GM04503 (cell line): ENCODE measurements around the gene SNX18.
"Not testable (repeated sequence)": the region's sequence is repeated elsewhere in the genome, so short reads cannot be mapped to it uniquely, and the experiment has no call there.

ENCODE experiments used
- DNase-seq: peaks from one replicate; pipeline ENCODE4 v3.0.0-alpha.2; 2012; ENCODE audit warnings: low read depth

The SNX18 gene

GRCh38 chr5:54520438-54520846, 2.9 kb downstream of the SNX18 start:
- no peak for DNase-seq

DNA sequence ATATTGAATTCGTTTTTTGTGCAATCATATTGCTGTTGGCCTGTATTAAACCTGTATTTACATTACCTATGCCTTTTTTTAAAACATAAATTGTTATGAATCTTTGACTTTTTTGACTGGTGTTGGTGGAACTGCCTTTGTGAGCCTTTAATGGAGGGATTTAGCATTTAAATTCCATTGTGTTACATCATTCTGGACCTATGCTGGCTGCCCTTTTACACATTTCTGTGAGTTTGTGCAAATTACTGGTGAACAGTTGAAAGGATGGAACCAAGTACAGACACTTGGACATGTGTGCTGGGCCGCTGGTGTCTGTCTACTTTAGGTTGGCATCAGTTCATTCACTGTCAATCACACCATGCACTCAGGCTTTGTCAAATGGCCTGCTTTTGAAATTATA, 3.4 kb downstream of the SNX18 start:
- no peak for DNase-seq

DNA sequence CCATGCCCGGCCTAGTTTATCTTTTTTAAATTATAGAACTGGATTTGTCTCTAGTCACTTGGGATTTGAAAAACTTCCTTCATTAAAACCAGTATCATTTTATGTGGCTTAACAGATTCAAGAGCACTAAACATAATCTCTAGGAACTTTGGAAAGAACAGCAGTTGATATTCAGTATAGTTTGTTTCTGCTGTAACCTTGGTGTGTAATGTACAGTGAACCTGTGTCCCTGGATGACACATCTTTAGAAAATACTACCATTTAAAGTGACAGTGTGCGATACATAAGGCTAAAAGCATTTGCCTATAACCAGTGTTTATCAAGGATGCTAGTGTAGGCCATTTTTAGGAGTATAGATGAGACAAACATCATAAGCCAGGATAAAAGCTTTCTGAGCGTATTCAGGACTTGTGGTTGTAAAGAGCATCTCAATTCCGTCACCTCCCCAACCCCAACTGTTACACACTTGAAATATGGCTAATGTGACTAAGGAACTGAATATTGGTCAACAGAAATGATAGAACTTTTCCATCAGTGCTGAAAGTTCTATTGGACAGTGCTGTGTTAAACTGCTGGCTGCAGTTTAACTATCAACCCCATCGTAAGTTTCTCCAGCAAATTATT, 4.4 kb downstream of the SNX18 start:
- no peak for DNase-seq

- DNase-seq: no peak
Observed at GRCh38 chr5:54523534-54523933, 6.0 kb downstream of the SNX18 start.

DNA sequence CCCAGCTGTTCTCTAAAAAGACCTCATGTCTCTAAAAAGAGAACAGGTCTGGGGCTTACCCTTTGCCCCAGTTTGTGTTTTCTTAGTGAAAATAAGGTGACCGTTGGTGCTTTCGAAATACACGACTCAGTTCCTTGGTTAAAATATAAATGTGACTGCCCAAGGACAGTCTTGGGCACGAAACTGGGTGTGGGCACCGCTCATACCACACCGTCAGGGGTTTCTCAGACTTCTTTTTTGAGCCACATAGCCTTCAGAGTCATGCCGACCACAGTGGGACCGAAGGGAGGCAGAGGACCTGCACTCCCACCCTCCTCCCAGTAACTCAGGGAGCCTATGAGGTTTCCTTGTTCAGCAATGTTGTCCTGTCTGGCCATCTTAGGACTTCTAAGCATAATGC, 6.5 kb downstream of the SNX18 start:
- DNase-seq: no peak

DNA sequence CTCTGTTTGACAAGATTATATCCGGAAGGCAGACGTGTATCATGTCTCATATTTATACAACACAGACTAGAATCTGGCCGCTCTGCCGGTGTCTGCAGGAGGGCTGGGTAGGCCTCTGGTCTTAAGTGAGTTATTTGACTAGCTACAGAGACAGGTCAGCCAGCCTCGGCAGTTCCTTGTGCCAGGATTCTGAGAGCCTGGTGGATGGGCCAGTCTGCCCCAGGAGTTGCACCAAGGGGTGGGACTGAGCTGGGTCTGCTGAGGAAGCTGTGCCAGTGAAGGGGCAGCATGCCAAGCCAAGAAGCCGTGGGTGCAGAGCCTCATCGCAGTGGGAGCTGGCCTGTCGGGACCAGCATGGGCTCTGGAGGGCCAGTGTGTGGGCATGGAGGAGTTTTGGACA, 7.1 kb downstream of the SNX18 start:
- DNase-seq: no peak

DNA sequence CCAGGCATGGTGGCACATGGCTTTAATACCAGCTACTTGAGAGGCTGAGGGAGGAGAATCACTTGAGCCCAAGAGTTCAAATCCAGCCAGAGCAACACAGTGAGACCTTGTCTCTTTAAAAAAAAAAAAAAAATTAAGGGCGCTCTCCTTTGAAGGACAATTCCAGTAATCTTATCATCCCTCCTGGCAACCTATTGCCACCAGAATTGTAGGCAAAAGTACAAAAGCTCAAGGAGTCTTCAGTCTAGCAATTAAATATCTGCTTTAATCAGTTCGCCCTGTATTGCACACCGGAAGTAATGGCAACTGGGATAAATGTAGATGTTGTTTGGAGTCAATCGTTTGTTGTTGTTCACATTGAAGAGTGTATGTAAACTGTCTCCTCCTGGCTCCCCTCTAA, 7.7 kb downstream of the SNX18 start:
- no peak for DNase-seq

DNA sequence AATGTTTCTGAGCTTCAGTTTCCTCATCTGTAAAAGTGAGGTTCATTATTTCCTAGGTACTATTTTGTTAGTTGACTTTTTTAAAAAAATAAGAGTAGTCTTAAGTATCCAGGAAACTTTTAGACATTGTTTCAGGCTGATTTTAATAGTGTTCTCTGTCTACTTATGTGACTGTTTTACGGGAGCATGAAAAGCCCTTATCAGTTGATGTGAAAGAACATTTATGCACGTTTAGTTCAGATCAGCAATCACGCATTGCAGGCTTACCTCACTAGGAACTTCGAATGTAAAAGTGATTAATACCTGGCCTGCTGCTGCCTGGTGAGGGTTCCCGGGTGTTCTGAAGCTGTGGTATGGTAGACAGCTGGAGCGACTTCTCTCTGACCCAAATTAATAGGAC, 8.1 kb downstream of the SNX18 start:
- DNase-seq: no peak

GRCh38 chr5:54526604-54527288, 9.2 kb downstream of the SNX18 start:
- no peak for DNase-seq

DNA sequence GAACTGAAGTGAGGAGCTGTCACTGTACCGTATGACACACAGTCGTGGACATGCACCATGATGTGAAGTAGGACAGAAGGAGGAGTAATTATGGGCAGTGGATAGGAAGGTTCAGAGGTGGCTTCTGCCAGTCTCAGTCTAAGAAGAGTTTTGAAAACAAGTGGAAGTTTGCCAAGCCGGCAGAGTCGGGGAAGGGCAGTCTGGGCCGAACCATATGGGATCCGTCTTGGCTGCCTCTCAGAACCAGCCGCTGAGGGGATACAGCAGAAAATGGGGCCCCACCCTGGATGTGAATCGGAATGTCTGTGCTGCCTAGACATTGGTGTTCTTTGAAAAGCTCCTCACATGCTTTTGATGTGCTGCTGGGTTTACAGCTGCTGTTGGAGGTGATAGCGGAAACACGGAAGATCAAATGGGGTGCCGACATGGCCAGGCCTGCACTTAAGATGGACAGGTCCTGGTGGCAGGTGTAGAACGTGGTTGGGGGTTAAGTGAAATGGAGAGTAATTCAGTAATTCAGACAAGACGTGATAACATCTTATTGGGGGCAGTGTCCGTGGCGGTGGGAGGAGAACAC, 11.2 kb downstream of the SNX18 start:
- no peak for DNase-seq

DNA sequence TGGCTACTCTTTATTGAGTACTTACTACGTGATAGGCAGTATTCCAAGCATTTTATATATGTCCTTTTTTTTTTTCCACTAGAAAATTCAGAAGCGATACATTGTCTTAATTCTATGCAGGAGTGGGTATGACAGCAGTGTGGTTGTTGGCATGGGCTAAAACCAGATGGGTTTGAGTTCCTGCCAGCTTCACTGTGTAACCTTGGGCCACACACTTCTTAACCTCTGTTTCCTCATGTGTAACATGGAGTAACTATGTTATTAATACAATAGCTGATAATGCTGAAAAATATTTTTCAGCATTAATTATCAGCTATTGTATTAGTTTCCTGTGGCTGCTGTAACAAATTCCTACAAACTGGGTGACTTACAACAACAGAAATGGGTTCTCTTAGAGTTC, 12.0 kb downstream of the SNX18 start:
- no peak for DNase-seq

DNA sequence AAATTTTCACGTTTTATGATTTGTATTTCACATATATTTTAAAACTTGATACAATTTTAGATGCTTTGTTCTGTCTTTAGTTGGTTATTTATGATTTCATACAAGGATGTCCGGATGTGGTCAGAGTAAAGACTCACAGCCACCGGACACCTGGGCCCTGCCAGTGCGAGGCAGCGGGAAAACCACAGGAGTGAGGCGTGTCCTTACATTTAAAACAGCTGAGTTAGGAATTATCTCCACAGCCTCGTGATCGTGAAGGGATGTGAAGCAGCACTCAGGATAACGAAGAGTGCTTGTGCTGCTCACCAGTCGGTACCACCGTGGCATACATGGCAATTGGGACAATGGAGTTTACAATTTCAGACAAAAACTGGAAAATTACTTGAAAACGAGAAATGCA, 14.0 kb downstream of the SNX18 start:
- no peak for DNase-seq

DNA sequence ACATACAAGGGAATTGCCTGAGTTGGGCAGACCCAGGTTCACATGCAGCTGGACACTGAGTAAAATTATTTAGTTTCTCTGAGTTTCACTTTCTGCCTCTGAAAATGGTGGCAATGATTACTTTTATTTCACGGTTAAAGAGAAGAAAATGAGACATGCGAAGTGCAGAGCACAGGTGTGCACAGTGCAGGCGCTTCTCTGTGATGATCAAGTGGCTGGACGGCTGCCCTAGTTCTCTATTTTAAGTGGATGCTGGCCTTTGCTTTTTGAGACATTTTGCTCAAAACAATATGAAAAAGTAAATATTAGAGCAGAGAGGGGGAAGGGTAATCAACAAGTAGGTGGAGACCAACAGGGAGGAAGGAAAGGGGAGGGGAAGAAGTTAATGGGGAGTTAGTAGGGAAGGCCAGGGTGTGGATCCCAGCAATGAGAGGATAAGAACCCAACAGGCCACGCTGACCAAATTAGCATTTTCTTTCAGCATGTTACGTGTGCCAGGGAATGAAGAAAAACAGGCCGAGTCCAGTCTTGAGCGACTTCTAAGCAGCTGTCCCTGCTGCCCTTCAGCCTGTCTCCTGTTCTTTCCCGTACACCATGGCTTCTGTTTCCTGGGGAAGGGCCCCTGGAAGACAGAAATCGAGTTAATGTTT, 16.1 kb downstream of the SNX18 start:
- no peak for DNase-seq

DNA sequence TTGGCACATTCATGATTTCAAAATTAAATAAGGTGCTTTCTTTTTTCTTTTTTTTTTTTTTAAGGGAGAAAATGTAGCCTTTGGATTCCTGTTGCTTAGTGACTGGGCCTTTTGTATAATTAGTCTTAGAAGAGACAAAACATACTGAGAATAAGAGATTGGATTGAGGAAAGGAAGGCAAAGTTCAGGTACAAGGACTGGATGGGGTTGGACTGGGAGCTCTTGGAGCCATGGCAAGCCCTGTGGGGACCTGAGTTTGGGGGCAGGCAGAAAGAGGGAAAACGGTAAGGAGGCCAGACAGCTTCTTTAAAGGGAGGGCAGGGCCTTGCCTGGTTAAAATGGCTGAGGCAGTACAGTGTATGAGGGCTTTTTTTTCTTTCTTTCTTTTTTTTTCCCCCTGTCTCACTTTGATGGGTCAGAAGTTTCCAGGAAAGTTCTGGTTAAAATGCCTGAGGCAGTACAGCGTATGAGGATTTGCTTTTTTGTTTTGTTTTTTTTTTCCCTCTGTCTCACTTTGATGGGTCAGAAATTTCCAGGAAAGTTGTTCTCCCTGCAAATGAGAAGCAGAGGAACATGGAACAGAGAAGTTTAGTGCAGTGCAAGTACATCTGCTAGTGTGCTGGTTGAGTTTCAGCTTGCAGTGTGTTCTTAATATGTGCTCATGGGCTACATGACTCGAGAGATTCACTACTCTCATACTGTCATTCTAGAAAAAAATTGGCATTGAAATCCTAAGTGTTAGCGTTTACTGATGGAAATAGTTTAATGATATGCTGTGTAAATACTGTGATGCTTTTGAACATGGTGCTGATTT, 16.8 kb downstream of the SNX18 start:
- DNase-seq: no peak

GRCh38 chr5:54535149-54535844, 17.7 kb downstream of the SNX18 start:
- no peak for DNase-seq

DNA sequence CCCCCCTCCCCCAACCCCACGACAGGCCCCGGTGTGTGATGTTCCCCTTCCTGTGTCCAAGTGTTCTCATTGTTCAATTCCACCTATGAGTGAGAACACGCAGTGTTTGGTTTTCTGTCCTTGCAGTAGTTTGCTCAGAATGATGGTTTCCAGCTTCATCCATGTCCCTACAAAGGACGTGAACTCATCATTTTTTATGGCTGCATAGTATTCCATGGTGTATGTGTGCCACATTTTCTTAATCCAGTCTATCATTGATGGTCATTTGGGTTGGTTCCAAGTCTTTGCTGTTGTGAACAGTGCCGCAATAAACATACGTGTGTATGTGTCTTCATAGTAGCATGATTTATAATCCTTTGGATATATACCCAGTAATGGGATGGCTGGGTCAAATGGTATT, 18.8 kb downstream of the SNX18 start:
- not testable (repeated sequence) for DNase-seq

DNA sequence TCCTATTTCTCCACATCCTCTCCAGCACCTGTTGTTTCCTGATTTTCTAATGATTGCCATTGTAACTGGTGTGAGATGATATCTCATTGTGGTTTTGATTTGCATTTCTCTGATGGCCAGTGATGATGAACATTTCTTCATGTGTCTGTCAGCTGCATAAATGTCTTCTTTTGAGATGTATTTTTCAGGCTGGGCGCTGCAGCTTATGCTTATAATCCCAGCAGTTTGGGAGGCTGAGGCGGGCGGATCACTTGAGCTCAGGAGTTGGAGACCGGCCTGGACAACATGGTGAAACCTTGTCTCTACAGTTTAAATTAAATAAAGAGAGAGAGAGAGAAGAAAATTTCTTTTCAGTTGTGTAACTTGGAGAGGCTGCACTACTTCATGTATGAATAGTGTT, 19.3 kb downstream of the SNX18 start:
- not testable (repeated sequence) for DNase-seq

- DNase-seq: no peak
Observed at GRCh38 chr5:54537725-54538124, 20.2 kb downstream of the SNX18 start.

- no peak for DNase-seq
Observed at GRCh38 chr5:54538156-54538555, 20.6 kb downstream of the SNX18 start.

DNA sequence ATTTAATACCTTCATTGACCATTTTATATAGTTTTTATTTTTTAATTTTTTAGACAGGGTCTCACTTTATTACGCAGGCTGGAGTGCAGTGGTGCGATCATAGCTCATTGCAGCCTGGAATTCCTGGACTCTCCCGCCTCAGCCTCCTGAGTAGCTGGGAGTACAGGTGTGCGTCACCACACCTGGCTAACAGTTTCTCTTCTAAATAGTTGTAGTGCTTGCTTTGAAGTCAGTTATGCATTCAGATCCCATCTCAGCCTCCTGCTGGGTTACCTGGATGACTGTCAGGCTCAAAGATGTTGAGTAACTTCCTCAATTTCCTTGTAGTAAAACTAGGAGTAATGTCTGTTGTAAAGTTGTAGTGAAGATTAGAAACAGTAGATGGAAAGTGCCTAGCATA, 21.4 kb downstream of the SNX18 start:
- no peak for DNase-seq

- no peak for DNase-seq
Observed at GRCh38 chr5:54540286-54540685, 22.7 kb downstream of the SNX18 start.
